Inflammatory macrophage treated with lipopolysaccharide for 4 hours (primary cell): ENCODE results near the gene SLITRK2.

ENCODE experiments used
- DNase-seq: peaks from one replicate; pipeline ENCODE4 v3.0.0-alpha.2; 2020

SLITRK2 gene

GRCh38 chrX:145856181-145856580 lies 38.6 kb downstream of the SLITRK2 start:
- DNase-seq: no peak

GRCh38 chrX:145861818-145862217 lies 44.2 kb downstream of the SLITRK2 start:
- no peak for DNase-seq

GRCh38 chrX:145865082-145865481 lies 47.5 kb downstream of the SLITRK2 start:
- DNase-seq: no peak
